B cell (primary cell): ENCODE data around the gene MCRIP2.

Experiments used
- CTCF ChIP-seq: fragments of 200-600 bp; IDR thresholded peaks from one replicate; pipeline ENCODE4 v1.8.0; 2022; ENCODE audit warnings: antibody characterized with exemption, mild to moderate bottlenecking
- EZH2 ChIP-seq: IDR thresholded peaks from 2 replicates; pipeline ENCODE4 v1.6.1; 2012; ENCODE audit warnings: borderline replicate concordance, low read depth, mild to moderate bottlenecking, moderate library complexity, low read length; ENCODE audit not compliant: insufficient read depth, poor library complexity, severe bottlenecking

- TF ChIP-seq CTCF (no peak), EZH2 (no peak)
Observed at GRCh38 chr16:648781-649589, 7.4 kb downstream of the MCRIP2 start, which contains the start of gene WDR90.
